ENCODE data around the gene CALU.

The CALU gene

DNA sequence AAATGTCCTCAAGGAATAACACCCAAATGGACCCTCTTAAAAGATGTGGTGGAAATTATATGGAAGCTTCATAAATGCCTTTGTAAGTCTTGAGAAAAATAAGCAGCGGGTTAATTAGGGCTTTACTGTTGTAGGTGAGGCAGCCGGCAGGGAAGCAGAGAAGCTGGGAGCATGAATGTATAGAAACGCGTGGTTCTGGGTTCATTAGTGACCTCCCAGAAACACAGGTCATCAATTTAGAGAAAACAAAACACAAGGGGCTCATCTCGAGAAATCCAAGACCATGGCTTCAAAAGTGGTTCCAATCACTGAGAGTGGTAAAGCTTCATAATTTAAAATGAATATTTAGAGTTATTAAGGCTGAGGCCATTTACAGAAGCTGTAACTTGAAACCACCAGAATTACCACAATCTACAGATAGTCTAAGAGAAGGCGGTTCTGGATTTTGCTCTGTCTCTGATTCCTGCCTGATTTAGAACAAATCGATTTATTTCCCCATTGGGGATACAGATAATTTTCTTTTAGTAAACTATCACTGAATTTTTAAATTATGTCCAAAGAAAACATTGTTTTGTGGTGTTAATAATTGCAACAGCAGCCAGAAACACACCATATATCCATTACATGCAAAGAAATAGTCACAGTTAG lies 46.4 kb upstream of the CALU start (continued):
- TF ChIP-seq, protein P1, sequence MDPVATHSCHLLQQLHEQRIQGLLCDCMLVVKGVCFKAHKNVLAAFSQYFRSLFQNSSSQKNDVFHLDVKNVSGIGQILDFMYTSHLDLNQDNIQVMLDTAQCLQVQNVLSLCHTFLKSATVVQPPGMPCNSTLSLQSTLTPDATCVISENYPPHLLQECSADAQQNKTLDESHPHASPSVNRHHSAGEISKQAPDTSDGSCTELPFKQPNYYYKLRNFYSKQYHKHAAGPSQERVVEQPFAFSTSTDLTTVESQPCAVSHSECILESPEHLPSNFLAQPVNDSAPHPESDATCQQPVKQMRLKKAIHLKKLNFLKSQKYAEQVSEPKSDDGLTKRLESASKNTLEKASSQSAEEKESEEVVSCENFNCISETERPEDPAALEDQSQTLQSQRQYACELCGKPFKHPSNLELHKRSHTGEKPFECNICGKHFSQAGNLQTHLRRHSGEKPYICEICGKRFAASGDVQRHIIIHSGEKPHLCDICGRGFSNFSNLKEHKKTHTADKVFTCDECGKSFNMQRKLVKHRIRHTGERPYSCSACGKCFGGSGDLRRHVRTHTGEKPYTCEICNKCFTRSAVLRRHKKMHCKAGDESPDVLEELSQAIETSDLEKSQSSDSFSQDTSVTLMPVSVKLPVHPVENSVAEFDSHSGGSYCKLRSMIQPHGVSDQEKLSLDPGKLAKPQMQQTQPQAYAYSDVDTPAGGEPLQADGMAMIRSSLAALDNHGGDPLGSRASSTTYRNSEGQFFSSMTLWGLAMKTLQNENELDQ (tag by site-specific recombination; IDR thresholded peaks at IDR 0.05; ENCODE audit: low read depth): no peak
- TF ChIP-seq ZNF221 (tag by site-specific recombination; IDR thresholded peaks at IDR 0.05; ENCODE audit: borderline replicate concordance) (no peak), SP7 (tag by site-specific recombination; IDR thresholded peaks at IDR 0.05) (peak; percentile 67; the same call in 1 of the 2 replicates), YY1 (tag by site-specific recombination; IDR thresholded peaks at IDR 0.05) (no peak)

DNA sequence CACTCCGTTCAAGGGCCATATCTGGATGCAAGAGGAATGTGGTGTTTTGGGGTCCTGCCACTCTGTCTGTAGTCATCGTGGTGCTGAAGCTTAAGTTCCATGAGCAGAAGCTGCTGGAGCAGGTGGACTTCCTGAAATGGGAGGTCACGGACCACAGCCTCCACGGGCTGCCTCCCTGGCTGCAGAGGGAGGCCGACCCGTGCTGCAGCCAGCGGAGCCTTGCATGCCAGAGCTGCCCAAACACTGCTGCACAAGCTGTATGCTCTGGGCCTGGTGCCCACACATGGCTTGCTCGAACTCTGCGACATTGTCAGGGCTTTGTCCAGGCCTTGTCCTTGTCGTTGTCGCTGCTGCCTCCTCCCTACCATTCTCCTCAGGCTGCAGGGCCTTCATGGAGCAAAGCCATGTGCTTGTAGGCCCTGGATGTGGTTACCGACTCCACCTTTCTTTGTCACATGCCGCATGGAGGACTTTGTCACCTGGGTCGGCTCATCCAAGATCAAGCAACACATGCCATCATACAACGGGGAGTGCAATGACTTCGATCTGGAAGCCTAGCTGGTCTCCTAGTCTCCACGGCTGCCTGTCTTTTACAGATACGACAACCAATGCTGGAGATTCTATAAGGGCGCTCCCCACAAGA lies 45.7 kb upstream of the CALU start:
- H3K27ac ChIP-seq (ENCODE audit: extremely low read depth, low read depth, low read length): no peak overlapping the region
- no peaks in the 10 kb centered on the region for H3K36me3 ChIP-seq (ENCODE audit: control insufficient read depth in 2 of 2, insufficient read depth in 1 of 2, low read length in 2 of 2)
- peaks cover 4% of the 10 kb centered on the region for H3K4me1 ChIP-seq (ENCODE audit: control insufficient read depth, insufficient read depth, low read length)
- ChIA-PET CTCF (no interaction called here), POLR2A (interaction anchor here (1.0 kb wide), 1 partner anchor 45 kb away, joined by 3 read pairs; no protein-coding TSS in a partner anchor)
- H3K9me3 ChIP-seq (ENCODE audit: control insufficient read depth, insufficient read depth, low read depth, low read length): no peaks in the 10 kb centered on the region
- TF ChIP-seq, protein P2, sequence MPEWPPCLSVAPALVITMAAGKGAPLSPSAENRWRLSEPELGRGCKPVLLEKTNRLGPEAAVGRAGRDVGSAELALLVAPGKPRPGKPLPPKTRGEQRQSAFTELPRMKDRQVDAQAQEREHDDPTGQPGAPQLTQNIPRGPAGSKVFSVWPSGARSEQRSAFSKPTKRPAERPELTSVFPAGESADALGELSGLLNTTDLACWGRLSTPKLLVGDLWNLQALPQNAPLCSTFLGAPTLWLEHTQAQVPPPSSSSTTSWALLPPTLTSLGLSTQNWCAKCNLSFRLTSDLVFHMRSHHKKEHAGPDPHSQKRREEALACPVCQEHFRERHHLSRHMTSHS (tag by site-specific recombination; IDR thresholded peaks at IDR 0.05): no peak
- no peak for TF ChIP-seq ZNF623 (tag by site-specific recombination; IDR thresholded peaks at IDR 0.05)
- TF ChIP-seq, protein P3, sequence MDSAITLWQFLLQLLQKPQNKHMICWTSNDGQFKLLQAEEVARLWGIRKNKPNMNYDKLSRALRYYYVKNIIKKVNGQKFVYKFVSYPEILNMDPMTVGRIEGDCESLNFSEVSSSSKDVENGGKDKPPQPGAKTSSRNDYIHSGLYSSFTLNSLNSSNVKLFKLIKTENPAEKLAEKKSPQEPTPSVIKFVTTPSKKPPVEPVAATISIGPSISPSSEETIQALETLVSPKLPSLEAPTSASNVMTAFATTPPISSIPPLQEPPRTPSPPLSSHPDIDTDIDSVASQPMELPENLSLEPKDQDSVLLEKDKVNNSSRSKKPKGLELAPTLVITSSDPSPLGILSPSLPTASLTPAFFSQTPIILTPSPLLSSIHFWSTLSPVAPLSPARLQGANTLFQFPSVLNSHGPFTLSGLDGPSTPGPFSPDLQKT (IDR thresholded peaks at IDR 0.05; ENCODE audit: borderline replicate concordance, low read depth, low read length): no peak
- TF ChIP-seq ZNF571 (tag by site-specific recombination; IDR thresholded peaks at IDR 0.05): no peak
- no peak for TF ChIP-seq ZNF211 (tag by site-specific recombination; IDR thresholded peaks at IDR 0.05; ENCODE audit: low read depth)
- no peak for TF ChIP-seq ZNF473 (tag by site-specific recombination; IDR thresholded peaks at IDR 0.05)
- no peak for TF ChIP-seq ZNF416 (tag by site-specific recombination; IDR thresholded peaks at IDR 0.05)
- no peak for TF ChIP-seq ZNF548 (tag by site-specific recombination; IDR thresholded peaks at IDR 0.05)
- no peak for TF ChIP-seq ZNF19 (tag by site-specific recombination; IDR thresholded peaks at IDR 0.05; ENCODE audit: low read depth)
- H3K4me3 ChIP-seq (ENCODE audit: low read depth, low read length): no peak overlapping the region

DNA sequence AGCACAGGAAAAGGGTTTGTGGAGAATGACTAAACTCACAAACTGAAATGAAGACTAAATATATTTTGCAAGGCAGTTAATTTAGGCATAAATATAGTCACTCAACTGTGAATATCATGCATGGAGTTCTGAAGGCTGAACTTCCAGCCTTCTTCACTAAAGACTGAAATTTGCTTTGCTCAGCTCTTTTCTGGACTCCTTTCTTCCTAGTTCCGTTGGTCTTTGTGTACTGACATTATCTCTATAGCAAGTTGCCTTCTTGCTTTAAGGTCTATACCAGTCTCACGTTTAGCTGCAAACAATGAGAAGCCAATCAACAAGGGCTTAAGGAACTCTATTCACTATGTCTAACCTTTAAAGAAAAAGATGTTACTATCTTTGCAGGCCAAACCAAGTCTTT lies 44.4 kb upstream of the CALU start:
- ChIA-PET CTCF (interaction anchor here (0.6 kb wide), 1 partner anchor 46 kb away, joined by 3 read pairs; no protein-coding TSS in a partner anchor), POLR2A (no interaction called here)
- TF ChIP-seq GFI1B (tag by site-specific recombination; IDR thresholded peaks at IDR 0.05): no peak
- TF ChIP-seq, protein P4, sequence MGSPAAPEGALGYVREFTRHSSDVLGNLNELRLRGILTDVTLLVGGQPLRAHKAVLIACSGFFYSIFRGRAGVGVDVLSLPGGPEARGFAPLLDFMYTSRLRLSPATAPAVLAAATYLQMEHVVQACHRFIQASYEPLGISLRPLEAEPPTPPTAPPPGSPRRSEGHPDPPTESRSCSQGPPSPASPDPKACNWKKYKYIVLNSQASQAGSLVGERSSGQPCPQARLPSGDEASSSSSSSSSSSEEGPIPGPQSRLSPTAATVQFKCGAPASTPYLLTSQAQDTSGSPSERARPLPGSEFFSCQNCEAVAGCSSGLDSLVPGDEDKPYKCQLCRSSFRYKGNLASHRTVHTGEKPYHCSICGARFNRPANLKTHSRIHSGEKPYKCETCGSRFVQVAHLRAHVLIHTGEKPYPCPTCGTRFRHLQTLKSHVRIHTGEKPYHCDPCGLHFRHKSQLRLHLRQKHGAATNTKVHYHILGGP (tag by site-specific recombination; IDR thresholded peaks at IDR 0.05): no peak
- TF ChIP-seq ZNF169 (tag by site-specific recombination; IDR thresholded peaks at IDR 0.05): no peak
- TF ChIP-seq MEIS1 (CRISPR knock-in tag; IDR thresholded peaks at IDR 0.05; ENCODE audit: borderline replicate concordance): no peak
- no peak for TF ChIP-seq RBAK (tag by site-specific recombination; IDR thresholded peaks at IDR 0.05)
- no peak for TF ChIP-seq ZNF394 (tag by site-specific recombination; IDR thresholded peaks at IDR 0.05; ENCODE audit: borderline replicate concordance)
- H3K4me3 ChIP-seq (ENCODE audit: low read depth, low read length): no peak overlapping the region
- no peak overlapping the region for H3K27ac ChIP-seq (ENCODE audit: extremely low read depth, low read depth, low read length)
- no peaks in the 10 kb centered on the region for H3K36me3 ChIP-seq (ENCODE audit: control insufficient read depth in 2 of 2, insufficient read depth in 1 of 2, low read length in 2 of 2)
- peaks cover 4% of the 10 kb centered on the region for H3K4me1 ChIP-seq (ENCODE audit: control insufficient read depth, insufficient read depth, low read length)
- no peaks in the 10 kb centered on the region for H3K9me3 ChIP-seq (ENCODE audit: control insufficient read depth, insufficient read depth, low read depth, low read length)
